Right lobe of liver (tissue), 4 donors: ENCODE measurements around the gene DEXI.

Experiments
- CTCF ChIP-seq, 4 donors: fragments of 200-600 bp in 3 of 4; fragments of 450-650 bp in 1 of 4; IDR thresholded peaks; one replicate each; pipeline versions ENCODE4 v1.5.1 to v1.8.0; 2016 to 2022; ENCODE audit warnings: antibody characterized with exemption in 4 of 4, mild to moderate bottlenecking in 2 of 4
- POLR2A ChIP-seq: fragments of 450-650 bp; IDR thresholded peaks from one replicate; pipeline ENCODE4 v1.6.1; 2017; ENCODE audit warnings: antibody characterized with exemption, mild to moderate bottlenecking
- donor health status: DM: no; HTN: no; CAD: no.
- donor health status: DM: no; HTN: no; CAD: no.
- donor health status: DM: no; HTN: yes; CAD: no.

GRCh38 chr16:10964891-10965326, 22.6 kb upstream of the DEXI start:
- no peak for TF ChIP-seq CTCF (IDR thresholded peaks at IDR 0.05)
- TF ChIP-seq POLR2A, result no peak
